Measurements from ENCODE around the gene ZNF846. TPM values are rescaled to one million over a fixed set of nuclear protein-coding genes. Genes with fewer than 3 reads are reported as not detected.

Gene ZNF846
- total RNA-seq, 4 donors from 2014 or later = 8.7 to 15.5 (median 10.4) TPM

- DNase-seq (ENCODE audit: low spot score in 2 of 2) = no peak
- 87 to 91% methylated on average over 10 of the region's 10 CpGs for WGBS, 2 donors
- intact Hi-C loops (cut with DNase I; ENCODE audit: low total_unique reads) = no loop called here
- TF ChIP-seq, protein P1, sequence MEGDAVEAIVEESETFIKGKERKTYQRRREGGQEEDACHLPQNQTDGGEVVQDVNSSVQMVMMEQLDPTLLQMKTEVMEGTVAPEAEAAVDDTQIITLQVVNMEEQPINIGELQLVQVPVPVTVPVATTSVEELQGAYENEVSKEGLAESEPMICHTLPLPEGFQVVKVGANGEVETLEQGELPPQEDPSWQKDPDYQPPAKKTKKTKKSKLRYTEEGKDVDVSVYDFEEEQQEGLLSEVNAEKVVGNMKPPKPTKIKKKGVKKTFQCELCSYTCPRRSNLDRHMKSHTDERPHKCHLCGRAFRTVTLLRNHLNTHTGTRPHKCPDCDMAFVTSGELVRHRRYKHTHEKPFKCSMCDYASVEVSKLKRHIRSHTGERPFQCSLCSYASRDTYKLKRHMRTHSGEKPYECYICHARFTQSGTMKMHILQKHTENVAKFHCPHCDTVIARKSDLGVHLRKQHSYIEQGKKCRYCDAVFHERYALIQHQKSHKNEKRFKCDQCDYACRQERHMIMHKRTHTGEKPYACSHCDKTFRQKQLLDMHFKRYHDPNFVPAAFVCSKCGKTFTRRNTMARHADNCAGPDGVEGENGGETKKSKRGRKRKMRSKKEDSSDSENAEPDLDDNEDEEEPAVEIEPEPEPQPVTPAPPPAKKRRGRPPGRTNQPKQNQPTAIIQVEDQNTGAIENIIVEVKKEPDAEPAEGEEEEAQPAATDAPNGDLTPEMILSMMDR (IDR thresholded peaks at IDR 0.05) = no peak
- TF ChIP-seq POLR2A (IDR thresholded peaks at IDR 0.05) = no peak
- no peak overlapping the region for H3K4me3 ChIP-seq (ENCODE audit: low read depth, poor library complexity, severe bottlenecking)
These were observed 33.4 kb upstream of the ZNF846 start for GRCh38 chr19:9801976-9802375.

DNA sequence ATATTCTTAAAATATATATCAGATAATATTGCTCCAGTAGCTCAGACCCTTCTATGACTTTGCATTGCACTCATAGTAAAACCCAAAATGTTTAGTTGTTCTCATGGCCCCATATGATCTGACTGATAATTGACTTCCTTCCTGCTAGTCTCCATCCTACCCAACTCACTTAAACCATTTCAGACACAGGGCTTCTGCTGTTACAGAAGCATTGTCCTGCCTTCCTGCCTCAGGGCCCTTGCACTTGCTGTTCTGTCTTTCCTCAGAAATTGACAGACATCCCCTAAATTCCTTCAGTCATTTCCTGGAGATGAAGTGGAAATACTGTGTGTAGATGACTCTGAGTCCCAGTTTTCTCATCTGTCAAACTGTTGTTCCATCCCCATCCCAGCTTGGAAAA, 30.6 kb upstream of the ZNF846 start:
- H3K4me3 ChIP-seq (ENCODE audit: low read depth, poor library complexity, severe bottlenecking) = no peak overlapping the region
- intact Hi-C loops (cut with DNase I; ENCODE audit: low total_unique reads) = no loop called here
- DNase-seq (ENCODE audit: low spot score in 2 of 2) = no peak
- TF ChIP-seq, protein P1 (IDR thresholded peaks at IDR 0.05) = no peak
- no peak for TF ChIP-seq POLR2A (IDR thresholded peaks at IDR 0.05)

DNA sequence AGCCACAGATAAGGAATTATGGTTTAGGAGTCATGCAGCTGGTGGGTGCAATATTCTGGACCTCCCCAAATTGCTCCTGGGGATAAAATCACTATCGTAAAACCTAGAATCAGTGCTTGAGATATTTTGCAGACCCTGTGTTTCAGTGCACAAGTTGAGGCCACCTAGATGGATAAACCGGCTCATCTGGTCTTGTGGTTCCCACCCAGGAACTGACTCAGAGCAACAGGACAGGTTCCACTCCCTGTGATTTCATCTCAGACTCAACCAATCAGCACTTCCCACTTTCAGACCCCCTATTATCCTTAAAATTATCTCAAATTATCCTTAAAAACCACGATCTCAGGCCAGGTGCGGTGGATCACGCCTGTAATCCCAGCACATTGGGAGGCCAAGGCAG, 29.3 kb upstream of the ZNF846 start:
- no peak for DNase-seq (ENCODE audit: low spot score in 2 of 2)
- no peak overlapping the region for H3K4me3 ChIP-seq (ENCODE audit: low read depth, poor library complexity, severe bottlenecking)
- TF ChIP-seq POLR2A (IDR thresholded peaks at IDR 0.05) = no peak
- TF ChIP-seq, protein P1 (IDR thresholded peaks at IDR 0.05) = no peak
- intact Hi-C loops (cut with DNase I; ENCODE audit: low total_unique reads) = no loop called here
- WGBS, 2 donors = 70 to 72% methylated on average over 5 of the region's 5 CpGs

DNA sequence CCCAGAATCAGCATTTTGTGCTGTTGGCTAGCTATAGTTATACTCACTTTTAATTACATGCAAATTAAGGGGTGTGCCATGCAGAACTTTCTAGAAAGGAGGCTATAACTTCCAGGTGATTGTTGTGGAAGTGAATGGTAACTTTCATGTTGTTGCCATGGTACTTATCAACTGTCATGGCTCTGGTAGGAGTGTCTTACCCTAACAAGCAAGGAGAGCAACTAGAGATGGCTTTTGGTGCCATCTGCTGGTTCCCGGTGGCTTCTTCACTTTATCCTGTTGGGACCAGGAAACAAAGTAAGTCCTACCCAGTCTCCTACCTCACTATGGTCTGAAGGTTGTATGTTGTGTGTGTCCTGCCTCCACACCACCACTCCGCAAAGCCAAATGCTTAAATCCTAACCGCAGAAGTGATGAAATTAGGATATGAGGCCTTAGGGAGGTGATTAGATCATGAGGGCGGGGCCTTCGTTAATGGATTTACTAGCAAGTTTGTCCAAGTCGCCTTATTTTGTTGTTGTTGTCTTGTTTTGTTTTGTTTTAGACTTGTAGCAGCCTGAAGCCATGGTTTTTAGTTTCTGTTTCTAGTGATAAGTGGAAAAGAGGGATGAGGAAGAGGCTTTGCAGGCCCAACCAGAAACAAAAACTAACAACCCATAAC, 27.7 kb upstream of the ZNF846 start:
- WGBS, 2 donors = 32 to 38% methylated on average over 6 of the region's 6 CpGs
- intact Hi-C loops (cut with DNase I; ENCODE audit: low total_unique reads) = no loop called here
- DNase-seq (ENCODE audit: low spot score in 2 of 2) = peak; percentile 88 to 96
- no peak for TF ChIP-seq POLR2A (IDR thresholded peaks at IDR 0.05)
- TF ChIP-seq, protein P1 (IDR thresholded peaks at IDR 0.05) = peak in 1 of 3 donors; percentile 69
- H3K4me3 ChIP-seq (ENCODE audit: low read depth, poor library complexity, severe bottlenecking) = no peak overlapping the region

GRCh38 chr19:9793071-9793591, 24.6 kb upstream of the ZNF846 start:
- DNase-seq (ENCODE audit: low spot score in 2 of 2) = peak; percentile 55 to 95
- intact Hi-C loops (cut with DNase I; ENCODE audit: low total_unique reads) = no loop called here
- peak overlapping the region; percentile 75 for H3K4me3 ChIP-seq (ENCODE audit: low read depth, poor library complexity, severe bottlenecking)
- WGBS, 2 donors = 17 to 22% methylated on average over 26 to 36 of the region's 36 CpGs
- TF ChIP-seq, protein P1 (IDR thresholded peaks at IDR 0.05) = no peak
- no peak for TF ChIP-seq POLR2A (IDR thresholded peaks at IDR 0.05)
